ENCODE results near the gene PRDM16. TPM values are rescaled to one million over a fixed set of nuclear protein-coding genes. Genes with fewer than 3 reads are reported as not detected.

Gene PRDM16
- total and polyA plus RNA-seq, 4 donors = 0.05 to 0.67 (median 0.19) TPM

- no peak for DNase-seq (ENCODE audit: low spot score)
- Histone ChIP-seq H3K4me3 (ENCODE audit: low read depth in 1 of 3, low read length in 3 of 3) (no peak overlapping the region), H3K27ac (ENCODE audit: low read depth in 1 of 2, low read length in 2 of 2) (no peak overlapping the region), H3K9ac (ENCODE audit: low read depth in 1 of 2, low read length in 2 of 2) (no peak overlapping the region), H3K36me3 (ENCODE audit: control insufficient read depth in 4 of 4, insufficient read depth in 3 of 4, low read depth in 1 of 4, low read length in 3 of 4) (no peaks in the 10 kb centered on the region), H3K9me3 (ENCODE audit: control insufficient read depth in 4 of 4, low read length in 3 of 4) (no peaks in the 10 kb centered on the region), H3K4me1 (ENCODE audit: control insufficient read depth in 4 of 4, insufficient read depth in 4 of 4, low read length in 3 of 4) (no peaks in the 10 kb centered on the region), H3K27me3 (ENCODE audit: control insufficient read depth in 4 of 4, insufficient read depth in 4 of 4, low read length in 3 of 4) (no peaks in the 10 kb centered on the region)
- WGBS = 90% methylated on average over 38 of the region's 38 CpGs
- TF ChIP-seq YY1 (IDR thresholded peaks at IDR 0.05) (no peak), JUND (IDR thresholded peaks at IDR 0.05) (no peak), GABPA (IDR thresholded peaks at IDR 0.05 in 1 of 2, conservative IDR thresholded peaks at IDR 0.05 in 1 of 2) (no peak), ATF3 (IDR thresholded peaks at IDR 0.05) (no peak), TAF1 (conservative IDR thresholded peaks at IDR 0.05) (no peak), RXRA (IDR thresholded peaks at IDR 0.05) (no peak), MAX (IDR thresholded peaks at IDR 0.05) (no peak)
These were observed 117.0 kb downstream of the PRDM16 start for GRCh38 chr1:3185896-3186525.

- Histone ChIP-seq H3K4me1 (ENCODE audit: control insufficient read depth in 4 of 4, insufficient read depth in 4 of 4, low read length in 3 of 4) (no peaks in the 10 kb centered on the region), H3K27me3 (ENCODE audit: control insufficient read depth in 4 of 4, insufficient read depth in 4 of 4, low read length in 3 of 4) (no peaks in the 10 kb centered on the region), H3K36me3 (ENCODE audit: control insufficient read depth in 4 of 4, insufficient read depth in 3 of 4, low read depth in 1 of 4, low read length in 3 of 4) (no peaks in the 10 kb centered on the region), H3K27ac (ENCODE audit: low read depth in 1 of 2, low read length in 2 of 2) (no peak overlapping the region), H3K9me3 (ENCODE audit: control insufficient read depth in 4 of 4, low read length in 3 of 4) (no peaks in the 10 kb centered on the region), H3K4me3 (ENCODE audit: low read depth in 1 of 3, low read length in 3 of 3) (no peak overlapping the region), H3K9ac (ENCODE audit: low read depth in 1 of 2, low read length in 2 of 2) (no peak overlapping the region)
- no peak for DNase-seq (ENCODE audit: low spot score)
- WGBS = 71% methylated on average over 22 of the region's 22 CpGs
- peak in 1 of 2 donors; percentile 28 for TF ChIP-seq GABPA (IDR thresholded peaks at IDR 0.05 in 1 of 2, conservative IDR thresholded peaks at IDR 0.05 in 1 of 2)
- no peak for TF ChIP-seq ZBTB33 (IDR thresholded peaks at IDR 0.05)
- TF ChIP-seq ATF3 (IDR thresholded peaks at IDR 0.05) = no peak
These were observed 117.5 kb downstream of the PRDM16 start for GRCh38 chr1:3186526-3186921.

GRCh38 chr1:3187415-3188149 is 118.6 kb downstream of the PRDM16 start:
- DNase-seq (ENCODE audit: low spot score) = no peak
- Histone ChIP-seq H3K27ac (ENCODE audit: low read depth in 1 of 2, low read length in 2 of 2) (no peak overlapping the region), H3K9ac (ENCODE audit: low read depth in 1 of 2, low read length in 2 of 2) (no peak overlapping the region), H3K36me3 (ENCODE audit: control insufficient read depth in 4 of 4, insufficient read depth in 3 of 4, low read depth in 1 of 4, low read length in 3 of 4) (no peaks in the 10 kb centered on the region), H3K27me3 (ENCODE audit: control insufficient read depth in 4 of 4, insufficient read depth in 4 of 4, low read length in 3 of 4) (no peaks in the 10 kb centered on the region), H3K4me3 (ENCODE audit: low read depth in 1 of 3, low read length in 3 of 3) (no peak overlapping the region), H3K9me3 (ENCODE audit: control insufficient read depth in 4 of 4, low read length in 3 of 4) (no peaks in the 10 kb centered on the region), H3K4me1 (ENCODE audit: control insufficient read depth in 4 of 4, insufficient read depth in 4 of 4, low read length in 3 of 4) (no peaks in the 10 kb centered on the region)
- 88% methylated on average over 21 of the region's 21 CpGs for WGBS
- TF ChIP-seq HNF4G (IDR thresholded peaks at IDR 0.05) (no peak), GABPA (IDR thresholded peaks at IDR 0.05 in 1 of 2, conservative IDR thresholded peaks at IDR 0.05 in 1 of 2) (no peak), MAX (IDR thresholded peaks at IDR 0.05) (no peak), ATF3 (IDR thresholded peaks at IDR 0.05) (no peak), TAF1 (conservative IDR thresholded peaks at IDR 0.05) (no peak), NR2F2 (IDR thresholded peaks at IDR 0.05) (no peak), CTCF (IDR thresholded peaks at IDR 0.05; ENCODE audit: low read depth, low read length, missing input control) (no peak), EGR1 (IDR thresholded peaks at IDR 0.05; ENCODE audit: low read depth in 2 of 2) (no peak), HNF4A (conservative IDR thresholded peaks at IDR 0.05) (no peak), FOXA1 (IDR thresholded peaks at IDR 0.05) (no peak), SP1 (IDR thresholded peaks at IDR 0.05) (no peak), ZBTB33 (IDR thresholded peaks at IDR 0.05) (no peak), RAD21 (IDR thresholded peaks at IDR 0.05) (no peak), RXRA (IDR thresholded peaks at IDR 0.05) (no peak), YY1 (IDR thresholded peaks at IDR 0.05) (no peak)
